Right cardiac atrium (tissue), 5 donors: ENCODE measurements around the gene DUS4L. TPM values are rescaled to one million over a fixed set of nuclear protein-coding genes. Genes with fewer than 3 reads are reported as not detected.
A peak's percentile ranks its signal among the peaks of the same experiment; 100 is the strongest.

ENCODE experiments used
- ATAC-seq, 2 donors: fragments of 200-7000 bp; cut with Tn5 transposase; one replicate each; pipeline versions ENCODE4 v1.8.0 to v1.9.1; 2020; ENCODE audit warnings: moderate library complexity in 2 of 2, mild to moderate bottlenecking in 1 of 2
- DNase-seq, 3 donors: peaks; one replicate each; pipeline ENCODE4 v3.0.0-alpha.2; 2020
- H3K27ac ChIP-seq: one replicate; pipeline ENCODE4 v1.5.1; 2013; ENCODE audit warnings: mild to moderate bottlenecking, low read length, control low read depth, moderate library complexity
- H3K27me3 ChIP-seq: one replicate; pipeline ENCODE4 v1.6.1; 2013; ENCODE audit not compliant: control insufficient read depth, insufficient read depth
- H3K4me1 ChIP-seq: one replicate; pipeline ENCODE4 v1.6.1; 2013; ENCODE audit warnings: low read length; ENCODE audit not compliant: control insufficient read depth, insufficient read depth
- H3K4me3 ChIP-seq: one replicate; pipeline ENCODE4 v1.5.1; 2013; ENCODE audit warnings: low read length, control low read depth
- H3K9me3 ChIP-seq: one replicate; pipeline ENCODE4 v1.6.1; 2013; ENCODE audit warnings: low read length; ENCODE audit not compliant: control insufficient read depth
- WGBS: extraction: QIAGEN DNeasy Blood & Tissue Kit; methylation state at CpG from one replicate; pipeline ENCODE4 v1.1.7; 2013; 5-methylcytosine and 5-hydroxymethylcytosine counted together
- intact Hi-C, 4 donors: fragments of 100-400 bp; cut with DNase I; formaldehyde crosslinking; loops; one replicate each; pipeline versions ENCODE4 v1.11.0 to v1.14.0; 2022 to 2023
- polyA plus RNA-seq: library from polyadenylated mRNA; stranded (reverse); fragments of 200-250 nt; gene quantifications from one replicate; pipeline ENCODE4 v1.2.3, GENCODE V29; 2013
- total RNA-seq, 4 donors: library from RNA; stranded (reverse); fragmentation: NEBNext Ultra II Directional; extraction: Animal tissue kit (Norgen Biotek cat#: 25700); gene quantifications; one replicate each; pipeline ENCODE4 v1.2.1, GENCODE V29; 2021
- donor health status: healthy with polysubstance abuse.
- donor health status: DM: no; HTN: yes; CAD: no.
- donor health status: DM: no; HTN: no; CAD: no.
- donor health status: DM: no; HTN: yes; CAD: no; lungs with severe emphysema.
- donor health status: DM: yes; HTN: yes; CAD: no.

The DUS4L gene
- total and polyA plus RNA-seq, 5 donors: 6.1 to 8.4 (median 7.9) TPM

DNA sequence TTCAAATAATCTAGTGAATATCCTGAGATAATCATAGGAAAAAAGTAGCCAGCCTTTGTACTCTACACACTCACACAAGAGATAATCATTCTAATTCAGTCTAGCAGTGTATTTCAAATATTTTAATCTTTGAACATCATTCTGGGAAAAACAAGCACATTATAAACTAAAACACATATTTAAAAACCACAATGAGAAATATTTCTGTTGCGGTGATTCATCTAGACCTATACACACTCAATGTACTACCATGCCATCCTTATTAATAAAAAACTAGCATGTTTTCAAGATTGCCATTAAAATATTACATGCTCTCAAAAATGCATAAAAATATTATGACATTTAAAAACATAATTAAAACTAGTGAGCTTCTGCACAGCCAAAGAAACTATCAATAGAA is 11.8 kb upstream of the DUS4L start:
- ATAC-seq (no peak), DNase-seq (no peak)
- WGBS: 99% methylated on average over 1 of the region's 1 CpG
- Histone ChIP-seq H3K4me3 (no peak overlapping the region), H3K27me3 (no peaks in the 10 kb centered on the region), H3K9me3 (no peaks in the 10 kb centered on the region), H3K27ac (no peak overlapping the region), H3K4me1 (no peaks in the 10 kb centered on the region)
- intact Hi-C loops: no loop called here

DNA sequence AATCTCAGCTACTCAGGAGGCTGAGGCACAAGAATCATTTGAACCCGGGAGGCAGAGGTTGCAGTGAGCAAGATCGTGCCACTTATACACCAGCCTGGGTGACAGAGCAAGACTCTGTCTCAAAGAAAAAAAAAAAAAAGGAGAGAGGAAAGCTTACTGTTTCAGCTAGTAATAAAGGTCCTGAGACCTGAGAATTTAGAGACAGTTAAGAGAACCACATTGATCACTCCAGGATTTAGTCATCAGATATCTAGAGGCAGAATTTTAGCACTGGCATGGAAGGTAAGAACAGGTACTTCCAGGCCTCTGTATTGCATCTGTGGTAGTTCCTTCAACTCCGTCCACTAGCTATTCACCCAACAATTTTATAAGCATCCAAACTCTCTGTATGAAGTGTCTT is 7.9 kb upstream of the DUS4L start:
- Histone ChIP-seq H3K9me3 (no peaks in the 10 kb centered on the region), H3K27me3 (no peaks in the 10 kb centered on the region), H3K4me3 (no peak overlapping the region), H3K27ac (no peak overlapping the region), H3K4me1 (no peaks in the 10 kb centered on the region)
- intact Hi-C loops: no loop called here
- ATAC-seq (no peak), DNase-seq (no peak)
- 99% methylated on average over 3 of the region's 3 CpGs for WGBS

DNA sequence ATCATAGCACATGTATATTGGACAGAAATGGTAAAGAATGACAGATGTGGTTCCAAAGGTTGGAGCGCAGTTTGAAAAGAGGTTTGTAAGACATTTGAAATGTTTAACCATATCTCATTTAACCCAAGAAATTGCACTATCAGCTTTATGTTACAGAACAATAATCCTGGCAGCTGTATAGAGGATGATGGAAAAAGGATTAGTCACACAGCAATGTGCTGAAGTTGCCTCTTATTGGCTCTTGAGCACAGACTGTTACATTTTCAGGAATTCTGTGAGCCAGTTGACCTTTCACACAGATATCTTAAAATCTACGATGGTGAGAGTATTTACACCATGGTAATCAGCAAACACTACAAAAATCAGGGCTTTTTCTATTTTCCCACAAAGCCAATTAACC is 3.9 kb upstream of the DUS4L start:
- no peak for DNase-seq
- 69% methylated on average over 2 of the region's 2 CpGs for WGBS
- H3K27ac ChIP-seq: no peak overlapping the region

DNA sequence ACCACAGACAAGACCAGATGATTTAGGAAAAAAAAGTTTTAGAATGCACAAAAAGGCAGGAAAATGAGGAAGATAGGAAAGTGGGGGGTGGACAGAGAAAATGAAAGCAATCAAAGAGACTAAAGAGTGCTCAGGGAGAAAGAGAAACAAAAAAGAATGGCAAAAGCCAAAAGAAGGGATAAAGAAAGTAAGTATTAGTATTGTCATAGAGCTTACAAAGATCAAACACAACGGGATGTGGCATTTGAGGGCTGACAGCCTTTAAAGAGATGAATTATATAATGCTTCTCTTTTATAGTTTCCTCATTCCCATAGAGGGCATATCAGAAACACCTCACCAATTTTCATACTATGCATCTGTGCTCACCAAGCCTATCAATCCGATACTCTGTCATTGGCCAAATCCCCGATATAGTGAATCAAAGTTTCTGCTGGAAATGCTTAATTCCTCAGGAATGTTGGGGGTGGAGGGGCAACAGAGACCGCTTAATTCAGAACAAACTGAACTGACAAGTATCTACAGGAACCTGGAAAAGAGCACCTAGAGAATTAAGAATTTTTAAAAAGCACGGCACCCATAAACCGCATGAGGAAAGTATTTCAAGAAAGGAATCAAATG is 2.8 kb upstream of the DUS4L start:
- no peak overlapping the region for H3K27ac ChIP-seq
- ATAC-seq (no peak), DNase-seq (no peak)
- no peaks in the 10 kb centered on the region for H3K4me1 ChIP-seq
- no peak overlapping the region for H3K4me3 ChIP-seq
- no peaks in the 10 kb centered on the region for H3K27me3 ChIP-seq
- no peaks in the 10 kb centered on the region for H3K9me3 ChIP-seq
- WGBS: 73% methylated on average over 6 of the region's 6 CpGs
- intact Hi-C loops: no loop called here

More for the DNA sequence above, 3.9 kb upstream of the DUS4L start:
- intact Hi-C loops: no loop called here
- Histone ChIP-seq H3K27me3 (no peaks in the 10 kb centered on the region), H3K4me1 (no peaks in the 10 kb centered on the region), H3K4me3 (no peak overlapping the region), H3K9me3 (no peaks in the 10 kb centered on the region)
- ATAC-seq: no peak

DNA sequence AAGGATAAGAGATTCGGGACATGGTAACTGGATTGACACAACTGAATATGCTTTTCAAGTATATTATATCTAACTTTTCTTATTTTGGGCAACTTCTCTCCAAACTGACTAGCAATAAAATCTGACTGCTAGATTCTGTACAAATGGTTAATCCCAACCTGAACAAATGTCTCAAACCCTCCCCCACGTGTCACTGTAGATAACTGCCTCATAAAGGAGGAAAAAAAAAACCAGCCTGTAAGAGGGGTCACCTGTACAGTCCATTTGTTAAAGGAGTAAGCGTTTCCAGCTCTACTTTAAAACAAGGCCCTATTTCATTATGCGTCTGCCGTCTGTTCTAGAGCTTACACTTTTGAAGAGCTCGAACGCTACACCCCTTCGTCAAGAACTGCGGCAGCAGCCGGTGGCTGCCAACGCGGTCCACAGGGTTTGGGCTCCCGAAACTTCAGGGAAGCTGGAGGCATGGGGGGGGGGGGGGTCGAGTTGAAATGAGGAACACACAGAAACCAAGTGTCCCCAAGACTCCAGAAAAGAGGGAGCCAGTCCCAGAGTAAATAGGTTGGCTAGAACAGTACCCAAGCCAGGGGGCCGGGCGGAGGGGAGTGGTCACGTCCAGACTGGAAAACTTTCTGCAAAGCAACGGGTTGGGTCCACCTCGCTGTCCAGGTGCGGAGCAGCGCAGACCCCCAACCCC is 543 bp upstream of the DUS4L start:
- peak; percentile 81 to 86 for ATAC-seq
- H3K4me1 ChIP-seq: no peaks in the 10 kb centered on the region
- peak overlapping the region; percentile 48 for H3K27ac ChIP-seq
- H3K27me3 ChIP-seq: no peaks in the 10 kb centered on the region
- peak overlapping the region; percentile 80 for H3K4me3 ChIP-seq
- intact Hi-C loops: no loop called here
- DNase-seq: no peak
- 3% methylated on average over 21 of the region's 21 CpGs for WGBS
- H3K9me3 ChIP-seq: no peaks in the 10 kb centered on the region

DNA sequence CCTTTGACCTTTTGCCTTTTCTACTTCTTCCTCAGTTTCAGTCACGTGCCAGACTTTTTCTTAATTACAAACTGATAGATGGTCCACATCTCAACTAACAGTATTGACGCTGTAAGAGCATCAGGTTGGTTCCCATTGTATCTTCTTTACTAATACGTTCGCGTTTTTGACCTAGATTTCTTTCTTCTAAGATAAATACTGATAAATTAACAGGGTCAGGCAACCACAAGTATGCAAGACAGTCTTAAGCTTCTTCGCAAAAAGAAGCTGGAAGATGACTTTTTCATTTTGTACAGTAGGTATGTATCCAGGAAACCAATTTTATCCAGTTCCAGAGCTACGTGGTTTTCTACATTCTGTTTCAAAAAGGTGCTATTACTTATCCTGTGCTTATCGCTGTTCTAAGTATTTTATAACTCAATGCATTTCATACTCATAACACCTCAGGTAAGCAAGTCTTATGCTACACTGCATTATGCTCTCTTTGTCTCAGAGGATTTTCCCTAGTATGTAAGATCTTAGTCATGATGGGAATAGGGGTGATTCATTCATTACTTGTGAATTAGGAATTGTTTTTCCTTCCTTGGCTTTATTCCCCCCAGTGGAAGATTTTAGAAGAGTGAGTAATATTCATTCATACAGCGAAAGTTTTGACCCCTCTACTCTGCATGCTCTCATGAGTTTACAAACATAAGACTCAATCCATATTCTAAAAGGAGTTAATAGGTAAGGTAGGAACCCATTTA is 955 bp downstream of the DUS4L start:
- no peak overlapping the region for H3K27ac ChIP-seq
- no peaks in the 10 kb centered on the region for H3K27me3 ChIP-seq
- no peak for ATAC-seq
- DNase-seq: no peak
- H3K4me3 ChIP-seq: peak overlapping the region; percentile 80
- 45% methylated on average over 9 of the region's 9 CpGs for WGBS
- intact Hi-C loops: no loop called here
- H3K9me3 ChIP-seq: no peaks in the 10 kb centered on the region
- H3K4me1 ChIP-seq: no peaks in the 10 kb centered on the region

DNA sequence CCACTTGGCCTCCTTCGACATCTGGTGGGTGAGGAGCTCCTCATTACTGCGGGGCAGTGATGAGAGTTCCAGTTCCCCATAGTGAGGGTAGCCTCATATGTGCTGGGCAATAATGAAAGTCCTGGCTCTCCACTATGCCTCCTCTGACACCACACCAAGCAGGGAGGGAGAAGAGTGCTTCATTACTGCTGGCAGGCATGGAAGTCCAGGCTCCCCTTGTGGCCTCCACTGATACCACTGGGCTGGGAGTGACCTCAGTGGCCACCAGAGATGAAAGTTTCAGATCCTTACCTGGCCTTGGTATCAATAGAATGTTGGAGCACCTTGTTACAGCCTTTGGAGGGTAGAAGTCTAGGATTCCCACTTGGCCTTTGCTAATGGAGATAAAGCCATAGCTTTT is 6.5 kb downstream of the DUS4L start:
- no peak overlapping the region for H3K27ac ChIP-seq
- H3K4me3 ChIP-seq: no peak overlapping the region
- H3K27me3 ChIP-seq: no peaks in the 10 kb centered on the region
- H3K9me3 ChIP-seq: no peaks in the 10 kb centered on the region
- no peaks in the 10 kb centered on the region for H3K4me1 ChIP-seq
- intact Hi-C loops: no loop called here
- DNase-seq (no peak), ATAC-seq (no peak)
- WGBS: 98% methylated on average over 2 of the region's 2 CpGs

DNA sequence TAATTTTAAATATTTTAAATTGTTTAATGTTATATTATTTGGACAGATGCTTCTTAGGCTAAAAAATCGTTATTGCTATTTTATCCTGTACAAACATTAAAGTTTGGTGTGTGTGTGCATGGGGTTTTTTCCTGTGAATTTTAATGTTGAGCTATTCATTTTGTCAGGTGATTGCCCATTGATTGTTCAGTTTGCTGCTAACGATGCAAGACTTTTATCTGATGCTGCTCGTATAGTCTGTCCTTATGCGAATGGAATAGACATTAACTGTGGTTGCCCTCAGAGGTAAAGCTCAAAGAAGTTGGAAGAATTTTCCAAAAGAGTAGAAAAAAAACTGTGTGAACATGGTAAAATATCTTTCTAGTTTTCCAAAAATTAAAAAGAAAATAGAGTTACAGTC is 9.8 kb downstream of the DUS4L start:
- DNase-seq: no peak
- WGBS: 86% methylated on average over 4 of the region's 4 CpGs

DNA sequence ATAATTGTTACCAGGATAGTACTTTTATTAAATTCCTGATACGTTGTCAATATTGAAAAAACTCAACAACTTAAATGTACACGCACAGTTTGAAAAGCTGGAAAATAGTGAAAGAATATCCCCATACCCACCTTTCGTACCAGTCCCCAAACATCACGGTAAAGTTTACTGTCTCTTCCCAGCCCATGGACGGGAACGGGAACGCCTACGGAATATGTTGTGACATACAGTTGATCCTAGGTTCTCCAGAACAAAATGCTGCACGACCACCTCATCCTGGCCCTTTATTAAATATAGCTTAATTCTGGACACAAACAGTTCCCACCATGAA is 15.7 kb downstream of the DUS4L start:
- no peaks in the 10 kb centered on the region for H3K9me3 ChIP-seq
- H3K27ac ChIP-seq: peak overlapping the region; percentile 95
- intact Hi-C loops: no loop called here
- H3K4me1 ChIP-seq: peaks cover 2% of the 10 kb centered on the region
- ATAC-seq (peak; percentile 23 to 39), DNase-seq (no peak)
- H3K27me3 ChIP-seq: no peaks in the 10 kb centered on the region
- peak overlapping the region; percentile 82 for H3K4me3 ChIP-seq
- 1% methylated on average over 9 of the region's 9 CpGs for WGBS

More for the DNA sequence above, 9.8 kb downstream of the DUS4L start:
- Histone ChIP-seq H3K9me3 (no peaks in the 10 kb centered on the region), H3K27me3 (no peaks in the 10 kb centered on the region), H3K27ac (no peak overlapping the region), H3K4me3 (no peak overlapping the region), H3K4me1 (no peaks in the 10 kb centered on the region)
- ATAC-seq: no peak
- intact Hi-C loops: no loop called here

DNA sequence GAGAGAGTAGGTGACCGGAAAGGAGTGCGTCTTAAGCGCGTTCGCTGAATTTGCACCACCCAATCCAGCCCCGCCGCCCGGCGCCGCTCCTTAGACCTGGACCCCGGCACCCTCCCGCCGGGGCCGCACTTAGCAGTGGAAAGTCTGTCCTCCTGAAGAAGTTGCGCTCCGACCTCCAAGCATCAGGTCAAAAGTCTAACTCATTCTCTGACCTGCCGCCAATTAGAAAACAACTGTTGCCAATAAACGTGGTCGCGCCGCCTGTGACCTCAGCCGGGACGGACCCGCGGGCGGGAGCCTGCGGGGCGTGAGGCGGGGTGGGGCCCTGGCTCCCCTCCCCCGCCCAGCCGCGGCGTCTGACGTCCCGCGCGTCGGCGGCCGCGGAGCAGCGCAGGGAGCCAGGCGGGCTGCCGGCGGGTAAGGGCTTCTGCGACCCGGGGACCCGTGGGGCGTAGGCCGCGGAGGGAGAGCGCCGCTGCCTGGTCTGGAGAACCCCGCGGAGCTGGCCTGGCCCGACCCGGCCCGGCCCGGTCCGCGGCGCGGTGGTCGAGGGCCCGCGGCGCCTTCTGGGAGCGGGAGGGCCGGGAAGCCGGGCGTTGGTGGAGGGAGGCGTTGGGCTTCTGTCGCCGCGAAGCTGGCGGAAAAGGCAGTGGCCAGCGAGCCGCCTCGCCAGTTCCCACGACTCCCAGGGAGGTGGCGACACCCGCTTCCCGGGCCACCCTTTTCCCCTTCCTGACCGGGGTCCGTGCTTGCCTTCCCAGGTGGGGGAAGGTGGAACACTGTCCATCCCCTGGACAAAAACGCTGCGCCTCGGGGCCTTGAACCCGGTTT is 16.3 kb downstream of the DUS4L start, which contains the start of gene BCAP29:
Gene BCAP29, plus strand, starts transcription at position 362 of the 831 bp plus-strand sequence. CDS start 527 bp downstream, outside the sequence.
- Histone ChIP-seq H3K27me3 (no peaks in the 10 kb centered on the region), H3K4me1 (peaks cover 2% of the 10 kb centered on the region), H3K9me3 (no peaks in the 10 kb centered on the region), H3K27ac (peak within 1 kb of the TSS; percentile 95), H3K4me3 (peak within 1 kb of the TSS; percentile 82)
- intact Hi-C loops: loop anchor here in 1 of 4 donors (5.0 kb wide), 1 partner anchor 103 kb away; no protein-coding TSS in a partner anchor
- WGBS: under 1% methylated on average over 89 of the region's 89 CpGs
- ATAC-seq (peak; percentile 98), DNase-seq (peak; percentile 83 to 92 (median 90))
